CD4-positive, alpha-beta memory T cell (primary cell): ENCODE data around the gene SIPA1L3. TPM values are rescaled to one million over a fixed set of nuclear protein-coding genes. Genes with fewer than 3 reads are reported as not detected.

ENCODE experiments used
- CTCF ChIA-PET: fragments of 350-600 bp; sonication (Branson Sonifier 250); formaldehyde crosslinking; loops from one replicate; lab custom pipeline; 2021; ENCODE audit warnings: inconsistent platforms; ENCODE audit not compliant: partially characterized antibody; lab: Charles Lee
- POLR2A ChIA-PET: fragments of 350-600 bp; sonication (Branson Sonifier 250); formaldehyde crosslinking; loops from one replicate; lab custom pipeline; 2021; ENCODE audit not compliant: partially characterized antibody; lab: Charles Lee
- DNase-seq, 5 donors: peaks; one replicate each; pipeline versions ENCODE4 v3.0.0 to v3.0.0-alpha.2; 2020 to 2022; ENCODE audit warnings: mixed read lengths in 1 of 5
- H3K27ac ChIP-seq: one replicate; pipeline ENCODE4 v1.7.0; 2013; ENCODE audit warnings: low read depth, low read length
- H3K27me3 ChIP-seq: 2 replicates; pipeline ENCODE4 v1.7.0; 2013; ENCODE audit warnings: mild to moderate bottlenecking, low read length, moderate library complexity; ENCODE audit not compliant: insufficient read depth
- H3K36me3 ChIP-seq: 2 replicates; pipeline ENCODE4 v1.7.0; 2013; ENCODE audit warnings: mild to moderate bottlenecking, low read length, moderate library complexity; ENCODE audit not compliant: insufficient read depth
- H3K4me1 ChIP-seq: 2 replicates; pipeline ENCODE4 v1.7.0; 2013; ENCODE audit warnings: mild to moderate bottlenecking, low read length, moderate library complexity; ENCODE audit not compliant: insufficient read depth
- H3K4me3 ChIP-seq, 2 donors: one replicate each; pipeline ENCODE4 v1.7.0; 2013; ENCODE audit warnings: low read length in 2 of 2, mild to moderate bottlenecking in 1 of 2
- H3K9me3 ChIP-seq, 2 donors: one replicate each; pipeline ENCODE4 v1.7.0; 2013; ENCODE audit warnings: low read length in 2 of 2, control low read depth in 1 of 2; ENCODE audit not compliant: control insufficient read depth in 1 of 2
- H3K27ac Mint-ChIP-seq, 7 donors: one replicate each; pipeline ENCODE4 v1.8.0; 2020 to 2021; ENCODE audit warnings: mixed read lengths in 7 of 7, mild to moderate bottlenecking in 6 of 7, inconsistent platforms in 3 of 7, moderate library complexity in 3 of 7
- H3K27me3 Mint-ChIP-seq, 2 donors: one replicate each; pipeline ENCODE4 v1.8.0; 2020 to 2021; ENCODE audit warnings: mixed read lengths in 2 of 2
- H3K36me3 Mint-ChIP-seq, 2 donors: one replicate each; pipeline ENCODE4 v1.8.0; 2020 to 2021; ENCODE audit warnings: mixed read lengths in 2 of 2, inconsistent platforms in 1 of 2, mild to moderate bottlenecking in 1 of 2
- H3K4me1 Mint-ChIP-seq, 4 donors: one replicate each; pipeline ENCODE4 v1.8.0; 2020 to 2021; ENCODE audit warnings: mixed read lengths in 4 of 4, mild to moderate bottlenecking in 1 of 4
- H3K4me3 Mint-ChIP-seq, 8 donors: one replicate each; pipeline ENCODE4 v1.8.0; 2020 to 2021; ENCODE audit warnings: mixed read lengths in 8 of 8, mild to moderate bottlenecking in 7 of 8, moderate library complexity in 6 of 8, inconsistent platforms in 3 of 8
- H3K9me3 Mint-ChIP-seq, 8 donors: one replicate each; pipeline ENCODE4 v1.8.0; 2020 to 2021; ENCODE audit warnings: mixed read lengths in 8 of 8, mild to moderate bottlenecking in 5 of 8, inconsistent platforms in 3 of 8, moderate library complexity in 1 of 8
- intact Hi-C: fragments of 100-400 bp; cut with micrococcal nuclease; formaldehyde crosslinking; loops from one replicate; pipeline ENCODE4 v1.15.1; 2023
- polyA plus RNA-seq, 2 donors: library from polyadenylated mRNA; unstranded; fragments of 300-500 nt; fragmentation: Illumina TruSeq; gene quantifications; one replicate each; pipeline ENCODE4 v1.2.3, GENCODE V29; 2021
- total RNA-seq, 2 experiments: library from RNA; stranded (reverse); gene quantifications; one replicate each; pipeline ENCODE4 v1.2.3, GENCODE V29; 2021

Gene SIPA1L3
- total and polyA plus RNA-seq, 4 experiments from 2014 or later, result 0.39 to 35.0 (median 17.8) TPM

GRCh38 chr19:37977391-37977790, 70.4 kb downstream of the SIPA1L3 start:
- CTCF ChIA-PET, result no interaction called here
- no peaks in the 10 kb centered on the region for H3K4me1 ChIP-seq

GRCh38 chr19:37977992-37978391, 71.0 kb downstream of the SIPA1L3 start:
- Histone ChIP-seq H3K27me3 (no peaks in the 10 kb centered on the region), H3K4me1 (no peaks in the 10 kb centered on the region), H3K9me3 (no peaks in the 10 kb centered on the region), H3K27ac (no peak overlapping the region), H3K4me3 (no peak overlapping the region), H3K36me3 (no peaks in the 10 kb centered on the region)
- H3K4me3 Mint-ChIP-seq, result no peak overlapping the region
- peaks cover 0 to 6% (median under 1%) of the 10 kb centered on the region in 8 donors for H3K9me3 Mint-ChIP-seq
- intact Hi-C loops, result no loop called here
- DNase-seq, result no peak
- no peaks in the 10 kb centered on the region for H3K27me3 Mint-ChIP-seq
- peaks cover 0 to 5% (median 2%) of the 10 kb centered on the region in 4 donors for H3K4me1 Mint-ChIP-seq
- POLR2A ChIA-PET, result no interaction called here
- peaks cover 3 to 13% of the 10 kb centered on the region in 2 donors for H3K36me3 Mint-ChIP-seq
- CTCF ChIA-PET, result no interaction called here
- no peak overlapping the region for H3K27ac Mint-ChIP-seq

More at GRCh38 chr19:37977391-37977790, 70.4 kb downstream of the SIPA1L3 start:
- Mint-ChIP-seq H3K4me3 (no peak overlapping the region), H3K27me3 (no peaks in the 10 kb centered on the region), H3K27ac (no peak overlapping the region), H3K36me3 (peaks cover 3 to 13% of the 10 kb centered on the region in 2 donors), H3K9me3 (peaks cover 0 to 9% (median 3%) of the 10 kb centered on the region in 8 donors), H3K4me1 (peaks cover 0 to 5% (median 2%) of the 10 kb centered on the region in 4 donors)
- intact Hi-C loops, result no loop called here
- no peak for DNase-seq
- Histone ChIP-seq H3K9me3 (no peaks in the 10 kb centered on the region), H3K27ac (no peak overlapping the region), H3K4me3 (no peak overlapping the region), H3K36me3 (no peaks in the 10 kb centered on the region), H3K27me3 (no peaks in the 10 kb centered on the region)
- POLR2A ChIA-PET, result no interaction called here

- Histone ChIP-seq H3K27me3 (no peaks in the 10 kb centered on the region), H3K4me3 (no peak overlapping the region), H3K9me3 (no peaks in the 10 kb centered on the region), H3K27ac (no peak overlapping the region), H3K4me1 (no peaks in the 10 kb centered on the region), H3K36me3 (no peaks in the 10 kb centered on the region)
- no peak for DNase-seq
- CTCF ChIA-PET, result no interaction called here
- POLR2A ChIA-PET, result no interaction called here
- Mint-ChIP-seq H3K4me3 (no peak overlapping the region), H3K9me3 (peaks cover 0 to 2% (median 0%) of the 10 kb centered on the region in 8 donors), H3K27me3 (no peaks in the 10 kb centered on the region), H3K4me1 (peaks cover under 1 to 8% (median 4%) of the 10 kb centered on the region in 4 donors), H3K36me3 (peaks cover 0 to 7% of the 10 kb centered on the region in 2 donors), H3K27ac (no peak overlapping the region)
- intact Hi-C loops, result no loop called here
Observed at GRCh38 chr19:37979547-37980082, 72.6 kb downstream of the SIPA1L3 start.

- no peaks in the 10 kb centered on the region for H3K36me3 ChIP-seq
- peak overlapping the region in 1 of 7 donors; percentile 62 for H3K27ac Mint-ChIP-seq
- POLR2A ChIA-PET, result no interaction called here
- no peaks in the 10 kb centered on the region for H3K9me3 ChIP-seq
- peaks cover 0 to 3% of the 10 kb centered on the region in 2 donors for H3K36me3 Mint-ChIP-seq
- no peak overlapping the region for H3K27ac ChIP-seq
- no peak overlapping the region for H3K4me3 ChIP-seq
- no peaks in the 10 kb centered on the region for H3K27me3 Mint-ChIP-seq
- intact Hi-C loops, result no loop called here
- DNase-seq, result no peak
- no peaks in the 10 kb centered on the region for H3K27me3 ChIP-seq
- peaks cover 8 to 18% (median 9%) of the 10 kb centered on the region in 4 donors for H3K4me1 Mint-ChIP-seq
- CTCF ChIA-PET, result interaction anchor here (1.6 kb wide), 1 partner anchor 78 kb away, joined by 3 read pairs; no protein-coding TSS in a partner anchor
- no peak overlapping the region for H3K4me3 Mint-ChIP-seq
- peaks cover 0 to 2% (median 0%) of the 10 kb centered on the region in 8 donors for H3K9me3 Mint-ChIP-seq
- no peaks in the 10 kb centered on the region for H3K4me1 ChIP-seq
Observed at GRCh38 chr19:37980419-37981170, 73.6 kb downstream of the SIPA1L3 start.

- intact Hi-C loops, result no loop called here
- Mint-ChIP-seq H3K27me3 (no peaks in the 10 kb centered on the region), H3K9me3 (peaks cover 0 to 2% (median 0%) of the 10 kb centered on the region in 8 donors), H3K4me1 (peaks cover 12 to 26% (median 17%) of the 10 kb centered on the region in 4 donors), H3K4me3 (no peak overlapping the region), H3K36me3 (no peaks in the 10 kb centered on the region), H3K27ac (peak overlapping the region in 1 of 7 donors; percentile 74)
- ChIA-PET CTCF (interaction anchor here (1.6 kb wide), 1 partner anchor 80 kb away, joined by 3 read pairs; no protein-coding TSS in a partner anchor), POLR2A (no interaction called here)
- no peaks in the 10 kb centered on the region for H3K4me1 ChIP-seq
- H3K4me3 ChIP-seq, result no peak overlapping the region
- no peaks in the 10 kb centered on the region for H3K27me3 ChIP-seq
- H3K36me3 ChIP-seq, result no peaks in the 10 kb centered on the region
- no peak for DNase-seq
- no peaks in the 10 kb centered on the region for H3K9me3 ChIP-seq
- no peak overlapping the region for H3K27ac ChIP-seq
Observed at GRCh38 chr19:37981785-37982475, 74.9 kb downstream of the SIPA1L3 start.

- Histone ChIP-seq H3K27ac (no peak overlapping the region), H3K9me3 (no peaks in the 10 kb centered on the region), H3K27me3 (no peaks in the 10 kb centered on the region), H3K36me3 (no peaks in the 10 kb centered on the region), H3K4me3 (no peak overlapping the region), H3K4me1 (no peaks in the 10 kb centered on the region)
- DNase-seq, result no peak
- H3K4me1 Mint-ChIP-seq, result peaks cover 12 to 26% (median 17%) of the 10 kb centered on the region in 4 donors
- H3K27me3 Mint-ChIP-seq, result no peaks in the 10 kb centered on the region
- no peak overlapping the region for H3K4me3 Mint-ChIP-seq
- H3K36me3 Mint-ChIP-seq, result no peaks in the 10 kb centered on the region
- intact Hi-C loops, result no loop called here
- H3K9me3 Mint-ChIP-seq, result peaks cover 0 to 2% (median 0%) of the 10 kb centered on the region in 8 donors
- ChIA-PET POLR2A (no interaction called here), CTCF (no interaction called here)
- H3K27ac Mint-ChIP-seq, result no peak overlapping the region
Observed at GRCh38 chr19:37982655-37983054, 75.6 kb downstream of the SIPA1L3 start.

- Histone ChIP-seq H3K9me3 (no peaks in the 10 kb centered on the region), H3K36me3 (no peaks in the 10 kb centered on the region), H3K27me3 (no peaks in the 10 kb centered on the region), H3K4me1 (no peaks in the 10 kb centered on the region), H3K4me3 (no peak overlapping the region), H3K27ac (no peak overlapping the region)
- DNase-seq, result no peak
- Mint-ChIP-seq H3K4me3 (no peak overlapping the region), H3K36me3 (no peaks in the 10 kb centered on the region), H3K27me3 (no peaks in the 10 kb centered on the region), H3K27ac (peak overlapping the region in 1 of 7 donors; percentile 51), H3K9me3 (peaks cover 0 to 2% (median 0%) of the 10 kb centered on the region in 8 donors), H3K4me1 (peaks cover 12 to 26% (median 18%) of the 10 kb centered on the region in 4 donors)
- intact Hi-C loops, result no loop called here
- CTCF ChIA-PET, result no interaction called here
- POLR2A ChIA-PET, result no interaction called here
Observed at GRCh38 chr19:37983153-37983552, 76.1 kb downstream of the SIPA1L3 start.
